HK-2 (cell line): ENCODE results near the gene TPSD1.
"Not testable (repeated sequence)": the region's sequence is repeated elsewhere in the genome, so short reads cannot be mapped to it uniquely, and the experiment has no call there.

ENCODE experiments used
- DNase-seq: peaks from one replicate; pipeline ENCODE4 v3.0.0-alpha.2; 2018; ENCODE audit not compliant: unreplicated experiment

TPSD1 gene

GRCh38 chr16:1262846-1263221 lies 7.0 kb downstream of the TPSD1 start:
- DNase-seq: no peak

DNA sequence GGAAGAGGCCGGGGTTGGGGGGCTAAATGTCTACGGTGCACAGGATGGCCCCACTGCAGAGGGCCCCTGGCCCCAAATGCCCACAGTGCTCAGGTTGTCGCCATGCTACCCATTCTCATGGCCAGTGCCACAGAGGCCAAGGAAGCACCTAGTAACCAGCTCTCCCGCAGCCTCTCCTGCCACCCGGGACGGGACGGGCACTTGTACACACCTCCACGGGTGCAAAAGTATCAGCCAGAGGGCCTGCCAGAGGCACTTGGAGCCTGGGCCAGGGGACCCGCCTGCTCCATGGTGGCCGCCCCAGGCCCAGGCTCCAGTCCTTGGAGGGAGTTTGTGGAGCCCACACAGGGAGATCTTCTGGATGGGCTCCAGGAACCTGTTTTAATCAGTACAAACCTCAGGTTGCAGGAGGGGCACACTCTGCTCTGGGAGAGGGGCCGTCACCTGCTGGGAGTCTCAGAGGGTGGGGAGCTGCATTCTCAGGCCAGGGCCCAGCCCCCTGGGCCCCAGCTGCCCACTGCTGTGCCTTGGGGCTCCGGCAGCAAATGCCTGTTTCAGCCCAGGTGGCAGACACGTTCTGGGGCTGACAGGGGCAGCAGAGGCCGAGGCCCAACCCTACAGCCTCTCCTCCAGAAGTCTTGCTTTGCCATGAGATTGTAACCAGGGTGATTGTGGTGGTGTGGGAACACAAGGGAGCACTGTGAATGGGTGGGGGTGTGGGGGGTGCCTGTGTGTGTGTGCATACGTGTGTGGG lies 7.9 kb downstream of the TPSD1 start:
- DNase-seq: no peak

GRCh38 chr16:1264345-1265089 lies 8.6 kb downstream of the TPSD1 start:
- DNase-seq: no peak

DNA sequence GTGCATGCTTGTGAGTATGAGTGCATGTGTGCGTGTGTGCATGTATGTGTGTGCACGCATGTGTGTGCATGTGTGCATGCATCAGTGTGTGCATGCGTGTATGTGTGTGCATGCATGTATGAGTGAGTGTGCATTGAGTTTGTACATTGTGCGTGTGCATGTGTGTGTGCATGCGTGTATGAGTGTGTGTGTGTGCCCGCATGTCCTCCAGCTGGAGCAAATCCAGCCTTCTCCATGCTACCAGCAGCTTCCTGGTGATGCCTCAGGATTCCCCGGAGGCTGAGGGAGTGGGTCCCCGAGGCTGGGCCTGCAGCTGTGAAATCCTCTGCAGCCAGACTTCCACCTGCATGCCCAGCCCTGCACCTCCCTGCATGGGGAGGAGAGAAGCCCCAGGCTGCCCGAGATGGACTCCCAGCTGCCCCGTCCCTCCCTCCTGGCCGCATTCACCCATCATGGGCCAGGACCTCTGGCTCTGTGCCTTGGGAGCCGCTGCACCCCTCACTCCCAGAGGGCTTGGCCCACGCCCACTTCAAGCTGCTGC lies 9.3 kb downstream of the TPSD1 start:
- no peak for DNase-seq

DNA sequence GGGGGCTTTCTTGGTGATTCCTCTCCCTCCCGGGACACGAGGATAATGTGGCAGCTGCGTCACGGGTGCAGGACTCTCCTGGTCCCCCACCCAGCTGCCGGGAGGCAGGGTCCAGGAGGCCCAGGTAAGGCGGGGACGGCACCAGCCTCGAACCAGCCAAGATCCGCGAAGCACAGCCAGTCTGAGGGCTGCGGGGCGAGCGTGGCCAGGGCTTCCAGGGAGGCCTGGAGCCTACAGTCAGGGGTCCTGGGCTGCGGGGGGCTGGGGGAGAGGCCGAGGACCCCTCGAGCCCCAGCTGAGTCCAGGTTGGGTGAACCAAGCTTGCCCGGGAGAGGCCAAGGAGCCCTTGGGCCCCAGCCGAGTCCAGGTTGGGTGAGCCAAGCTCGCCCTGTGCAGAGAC lies 10.0 kb downstream of the TPSD1 start:
- no peak for DNase-seq

GRCh38 chr16:1269418-1269817 lies 13.5 kb downstream of the TPSD1 start:
- DNase-seq: not testable (repeated sequence)

DNA sequence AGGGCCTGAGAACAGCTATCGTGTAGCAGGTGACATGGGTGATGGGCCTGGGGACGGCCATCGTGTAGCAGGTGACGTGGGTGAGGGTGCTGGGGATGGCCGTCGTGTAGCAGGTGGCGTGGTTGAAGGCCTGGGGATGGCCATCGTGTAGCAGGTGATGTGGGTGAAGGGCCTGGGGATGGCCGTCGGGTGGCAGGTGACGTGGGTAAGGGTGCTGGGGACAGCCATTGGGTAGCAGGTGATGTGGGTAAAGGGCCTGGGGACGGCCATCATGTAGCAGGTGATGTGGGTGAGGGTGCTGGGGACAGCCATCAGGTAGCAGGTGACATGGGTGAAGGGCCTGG lies 15.5 kb downstream of the TPSD1 start:
- no peak for DNase-seq

- DNase-seq: peak; percentile 28
Measured at GRCh38 chr16:1271724-1272413, 16.0 kb downstream of the TPSD1 start.

DNA sequence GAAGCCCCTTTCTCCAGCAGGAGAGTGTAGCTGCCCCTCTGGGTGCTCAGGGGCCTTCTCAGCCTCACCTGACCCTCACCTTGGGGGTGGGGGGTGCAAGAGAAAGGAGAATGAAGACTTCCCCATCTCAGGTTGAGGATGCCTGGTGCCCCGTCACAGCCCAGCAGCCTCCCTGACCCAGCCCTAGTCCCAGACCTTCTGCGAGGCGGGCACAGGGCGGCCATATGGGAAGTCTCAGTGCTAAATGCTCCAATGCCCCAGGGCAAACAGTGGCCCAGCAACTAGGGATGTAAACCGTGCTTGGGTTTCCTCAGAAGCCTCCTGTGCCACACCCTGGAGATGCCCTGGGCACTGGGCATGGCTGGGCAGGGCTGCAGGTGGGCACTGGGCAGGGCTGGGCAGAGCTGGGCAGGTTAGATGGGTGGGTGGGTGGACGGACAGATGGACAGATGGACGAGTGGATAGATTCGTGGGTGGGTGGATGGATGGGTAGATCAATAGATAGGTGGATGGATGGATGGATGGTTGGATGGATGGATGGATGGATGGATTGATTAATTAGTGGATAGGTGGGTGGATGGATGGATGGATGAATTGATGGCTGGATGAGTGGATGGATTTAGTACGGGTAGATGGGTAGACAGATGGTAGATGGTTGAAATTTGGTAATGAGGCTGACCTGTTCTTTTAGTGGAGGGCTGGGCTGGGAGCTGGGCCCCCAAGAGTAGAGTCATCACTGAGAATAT lies 16.8 kb downstream of the TPSD1 start:
- no peak for DNase-seq

DNA sequence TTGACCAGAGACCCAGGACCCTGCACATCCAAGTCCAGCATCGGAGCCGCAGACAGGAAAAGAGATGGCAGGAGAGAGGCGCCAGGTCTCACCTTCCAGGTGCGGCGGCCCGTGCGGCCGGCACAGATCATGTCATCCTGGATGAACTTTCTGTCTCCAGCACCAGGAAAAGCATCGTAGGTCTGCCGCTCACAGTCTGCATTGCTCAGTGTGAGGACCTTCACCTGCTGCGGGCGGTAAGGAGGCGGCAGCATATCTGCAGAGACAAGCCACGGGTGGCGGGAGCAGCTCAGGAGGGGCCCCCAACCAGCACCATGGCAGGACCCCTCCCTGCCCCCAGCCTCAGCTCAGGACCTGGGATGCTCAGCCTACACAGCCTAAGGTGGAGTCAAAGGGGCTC lies 17.9 kb downstream of the TPSD1 start:
- no peak for DNase-seq

DNA sequence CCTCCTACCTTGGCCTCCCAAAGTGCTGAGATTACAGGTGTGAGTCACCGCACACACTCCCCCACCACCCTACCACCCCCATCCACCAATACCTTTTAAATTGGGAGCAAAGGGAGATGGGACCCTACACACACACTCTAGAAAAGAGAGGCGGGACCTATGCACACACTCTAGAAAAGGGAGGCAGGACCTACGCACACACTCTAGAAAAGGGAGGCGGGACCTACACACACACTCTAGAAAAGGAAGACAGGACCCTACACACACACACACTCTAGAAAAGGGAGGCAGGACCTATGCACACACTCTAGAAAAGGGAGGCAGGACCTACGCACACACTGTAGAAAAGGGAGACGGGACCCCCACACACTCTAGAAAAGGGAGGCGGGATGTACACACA lies 18.9 kb downstream of the TPSD1 start:
- no peak for DNase-seq

- no peak for DNase-seq
Measured at GRCh38 chr16:1275791-1276579, 20.1 kb downstream of the TPSD1 start.

GRCh38 chr16:1276580-1276878 lies 20.7 kb downstream of the TPSD1 start:
- DNase-seq: no peak

- DNase-seq: no peak
Measured at GRCh38 chr16:1277151-1277598, 21.3 kb downstream of the TPSD1 start.

DNA sequence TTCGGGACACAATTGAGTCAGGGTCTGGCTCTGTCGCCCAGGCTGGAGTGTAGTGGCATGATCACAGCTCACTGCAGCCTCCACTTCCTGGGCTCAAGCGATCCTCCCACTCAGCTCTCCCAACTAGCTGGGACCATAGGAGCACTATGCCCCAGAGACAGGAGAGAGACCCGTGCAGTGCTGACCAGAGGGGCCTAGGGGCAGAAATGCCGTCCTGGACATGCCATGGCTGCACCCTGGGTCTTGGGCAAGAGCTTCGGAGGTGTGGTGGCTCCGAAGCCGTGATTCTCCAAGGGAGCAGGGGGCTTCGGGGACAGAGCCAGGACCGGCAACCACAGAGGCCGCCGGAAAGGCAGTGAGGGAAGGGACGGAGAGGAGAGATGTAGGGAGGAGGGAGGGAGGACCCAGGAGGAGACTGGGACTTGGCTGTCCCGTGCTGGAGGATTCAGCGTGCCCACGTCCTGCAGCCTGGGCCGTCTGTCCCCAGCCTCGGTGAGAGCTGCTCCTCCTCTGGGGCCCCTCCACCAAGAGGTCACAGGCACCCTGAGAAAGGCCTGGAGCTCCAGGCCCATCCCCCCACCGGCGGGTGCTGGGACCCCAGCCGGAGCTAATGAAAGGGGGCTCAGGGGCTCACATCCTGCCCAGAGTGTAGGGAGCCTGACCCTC lies 21.9 kb downstream of the TPSD1 start:
- no peak for DNase-seq

GRCh38 chr16:1278477-1278876 lies 22.6 kb downstream of the TPSD1 start:
- DNase-seq: no peak

DNA sequence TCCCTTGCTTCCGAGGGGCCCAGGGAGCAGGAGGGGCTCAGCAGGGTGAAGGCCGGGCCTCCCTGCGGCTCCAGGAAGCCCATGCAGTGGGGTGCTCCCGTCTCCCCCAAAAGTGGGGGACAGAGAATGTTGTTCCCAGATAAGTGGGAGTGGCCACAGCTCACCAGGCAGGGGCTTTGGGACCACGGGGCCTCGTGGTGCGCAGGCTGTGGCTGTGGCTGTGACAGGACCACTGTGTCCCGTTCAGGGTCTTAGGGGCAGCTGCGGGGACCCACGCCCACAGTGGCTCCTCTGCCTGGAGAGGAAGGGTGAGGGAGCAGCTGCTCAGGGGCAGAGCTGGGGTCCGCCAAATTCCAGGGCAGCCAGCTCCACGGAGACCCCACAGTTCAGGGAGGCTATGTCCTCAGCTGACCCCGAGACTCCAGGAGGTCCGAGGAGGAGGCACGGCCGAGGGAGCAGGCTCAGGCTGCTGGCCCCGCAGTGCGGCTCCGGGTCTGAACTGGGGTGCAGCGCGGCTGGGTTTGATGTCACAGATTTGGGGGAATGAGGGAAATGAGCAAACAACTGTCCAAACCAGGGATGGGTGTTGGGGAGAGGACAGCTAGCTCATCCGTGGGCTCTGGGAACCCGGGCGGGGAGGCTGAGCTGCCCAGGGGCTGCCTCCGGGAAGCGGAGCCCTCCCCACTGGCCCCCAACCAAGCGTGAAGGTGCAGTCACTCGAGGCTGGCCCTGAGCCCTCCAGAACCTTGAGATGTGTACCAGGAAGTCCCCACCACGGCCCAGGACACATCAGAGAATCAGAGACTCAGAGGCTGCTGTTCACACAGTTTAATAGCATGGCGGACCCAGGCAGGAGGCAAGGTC lies 23.4 kb downstream of the TPSD1 start:
- no peak for DNase-seq

DNA sequence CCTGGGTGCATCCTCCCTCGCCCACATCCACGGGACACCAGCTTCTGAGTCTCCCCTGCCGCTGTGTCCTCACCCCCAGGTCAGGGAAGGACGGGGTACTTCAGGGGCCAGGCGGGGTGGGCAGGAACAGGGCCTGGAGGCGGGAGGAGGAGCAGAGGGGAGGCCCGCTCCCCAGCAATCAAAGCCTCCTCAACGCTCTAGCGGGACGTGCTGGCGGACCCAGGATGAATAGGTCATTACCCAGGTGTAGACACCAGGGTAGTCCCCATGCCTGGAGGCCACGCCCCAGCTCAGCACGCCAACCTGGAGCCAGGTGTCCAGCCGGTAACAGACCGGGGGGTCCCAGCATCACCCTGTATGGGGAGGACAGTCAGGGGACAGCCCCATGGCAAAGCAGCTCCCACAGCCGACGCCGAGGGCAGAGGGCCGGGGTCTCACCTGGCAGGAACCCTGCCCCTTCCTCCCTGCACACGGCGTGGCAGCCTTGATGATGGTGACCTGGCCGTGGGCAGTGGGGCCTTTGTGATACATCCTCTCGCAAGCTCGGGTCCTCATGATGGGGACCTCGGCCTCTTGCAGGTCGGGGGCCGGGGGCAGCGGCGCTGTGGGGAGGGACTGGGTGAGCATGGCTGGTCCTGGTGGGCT lies 24.2 kb downstream of the TPSD1 start:
- no peak for DNase-seq

GRCh38 chr16:1280783-1281182 lies 24.9 kb downstream of the TPSD1 start:
- DNase-seq: no peak
